GM18517 (cell line): Measurements from ENCODE around the gene RHOG.
"Not testable (repeated sequence)": the region's sequence is repeated elsewhere in the genome, so short reads cannot be mapped to it uniquely, and the experiment has no call there.

Experiments used
- ATAC-seq: cut with Tn5 transposase; IDR thresholded peaks from one replicate; pipeline ENCODE4 v1.9.1; 2021; ENCODE audit warnings: mild to moderate bottlenecking, moderate library complexity; ENCODE audit not compliant: unreplicated experiment

The RHOG gene

GRCh38 chr11:3810951-3811350 is 29.8 kb downstream of the RHOG start:
- ATAC-seq = no peak

- no peak for ATAC-seq
Measured at GRCh38 chr11:3810446-3810845, 30.3 kb downstream of the RHOG start.

- ATAC-seq = no peak
Measured at GRCh38 chr11:3809624-3809928, 31.2 kb downstream of the RHOG start.

GRCh38 chr11:3808861-3809623 is 31.7 kb downstream of the RHOG start:
- no peak for ATAC-seq

GRCh38 chr11:3807909-3808860 is 32.6 kb downstream of the RHOG start, which contains the start of gene PGAP2:
Gene PGAP2 (plus strand): TSS chr11:3808560. CDS start chr11:3811260, 2,700 bp downstream.
- ATAC-seq = no peak

- no peak for ATAC-seq
Measured at GRCh38 chr11:3803726-3804495, 36.8 kb downstream of the RHOG start.

- no peak for ATAC-seq
Measured at GRCh38 chr11:3802011-3802790, 38.6 kb downstream of the RHOG start.

DNA sequence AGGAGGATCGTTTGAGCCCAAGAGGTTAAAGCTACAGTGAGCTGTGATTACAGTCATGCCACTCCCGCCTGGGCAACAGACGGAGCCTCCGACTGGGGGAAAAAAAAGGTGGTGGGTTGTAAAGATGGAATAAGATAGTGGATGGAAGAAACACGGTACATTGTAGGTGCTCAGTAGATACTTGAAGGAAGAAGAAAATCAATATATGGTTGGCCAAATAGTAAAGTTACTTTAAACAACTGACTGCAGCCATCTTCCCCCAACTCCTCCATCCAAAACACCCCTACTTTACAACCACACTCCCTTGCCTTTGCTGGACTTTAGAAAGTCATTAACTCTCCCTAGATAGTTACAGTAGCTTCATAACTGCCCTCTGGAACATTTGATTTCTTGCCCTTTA is 40.9 kb downstream of the RHOG start:
- ATAC-seq = no peak

- no peak for ATAC-seq
Measured at GRCh38 chr11:3799143-3799542, 41.6 kb downstream of the RHOG start.

- ATAC-seq = peak; percentile 90
Measured at GRCh38 chr11:3797329-3798090, 43.2 kb downstream of the RHOG start, which contains the start of gene NUP98. Gene NUP98 (minus strand): TSS chr11:3797554. CDS start chr11:3782117, 15,437 bp downstream.

- no peak for ATAC-seq
Measured at GRCh38 chr11:3796801-3797328, 43.9 kb downstream of the RHOG start.

DNA sequence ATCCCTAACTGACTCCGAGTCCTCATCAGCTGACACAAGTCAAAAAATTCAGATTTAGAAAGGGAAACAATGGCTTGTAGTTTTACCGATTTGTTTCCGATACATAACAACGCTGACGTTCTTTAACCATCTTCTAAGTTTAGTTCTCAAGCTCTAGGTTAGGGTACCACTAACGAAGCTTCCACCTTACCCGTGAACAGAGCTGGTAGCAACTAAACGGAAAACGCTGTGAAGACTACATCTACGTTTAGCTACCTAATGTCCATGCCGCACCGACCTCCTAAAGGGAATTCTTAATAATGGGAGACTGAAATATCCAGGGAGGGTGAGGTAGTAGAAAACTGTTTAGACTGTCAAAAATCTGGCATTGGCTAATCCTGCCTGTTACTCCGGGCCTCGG is 44.4 kb downstream of the RHOG start:
- ATAC-seq = no peak

- no peak for ATAC-seq
Measured at GRCh38 chr11:3796002-3796311, 44.8 kb downstream of the RHOG start.

DNA sequence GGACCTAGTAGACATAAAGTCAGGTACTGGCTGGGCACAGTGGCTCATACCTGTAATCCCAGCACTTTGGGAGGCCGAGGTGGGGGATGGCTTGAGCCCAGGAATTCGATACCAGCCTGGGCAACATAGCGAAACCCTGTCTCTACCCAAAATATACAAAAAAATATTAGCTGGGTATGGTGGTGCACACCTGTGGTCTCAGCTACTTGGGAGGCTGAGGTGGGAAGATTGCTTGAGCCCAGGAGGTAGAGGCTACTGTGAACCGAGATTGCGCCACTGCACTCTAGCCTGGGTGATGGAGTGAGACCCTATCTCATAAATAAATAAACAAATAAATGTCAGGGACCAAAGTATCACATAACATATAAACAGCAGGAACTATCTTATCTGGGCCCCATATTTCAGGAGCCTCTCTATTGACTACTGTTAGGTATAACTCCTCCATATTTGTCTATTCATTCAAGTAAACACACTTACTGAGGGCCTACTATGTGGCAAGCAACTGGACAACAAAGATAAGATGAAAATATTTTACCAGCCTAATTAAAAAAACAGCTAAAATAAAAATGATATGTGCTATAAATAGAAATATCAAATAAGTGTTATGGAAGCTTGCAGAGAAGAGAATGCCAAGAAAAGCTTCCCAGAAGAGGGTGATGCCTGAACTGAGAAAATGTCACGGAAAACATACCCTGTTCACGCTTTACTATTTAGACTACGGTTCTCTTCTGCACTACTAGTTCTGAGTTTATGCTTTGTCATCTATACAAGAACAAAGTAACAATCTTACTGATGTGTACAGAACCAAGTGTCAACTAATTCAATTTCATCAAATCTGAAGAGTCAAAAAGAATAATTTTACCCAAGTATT is 45.4 kb downstream of the RHOG start:
- no peak for ATAC-seq

- not testable (repeated sequence) for ATAC-seq
Measured at GRCh38 chr11:3794387-3794786, 46.4 kb downstream of the RHOG start.

DNA sequence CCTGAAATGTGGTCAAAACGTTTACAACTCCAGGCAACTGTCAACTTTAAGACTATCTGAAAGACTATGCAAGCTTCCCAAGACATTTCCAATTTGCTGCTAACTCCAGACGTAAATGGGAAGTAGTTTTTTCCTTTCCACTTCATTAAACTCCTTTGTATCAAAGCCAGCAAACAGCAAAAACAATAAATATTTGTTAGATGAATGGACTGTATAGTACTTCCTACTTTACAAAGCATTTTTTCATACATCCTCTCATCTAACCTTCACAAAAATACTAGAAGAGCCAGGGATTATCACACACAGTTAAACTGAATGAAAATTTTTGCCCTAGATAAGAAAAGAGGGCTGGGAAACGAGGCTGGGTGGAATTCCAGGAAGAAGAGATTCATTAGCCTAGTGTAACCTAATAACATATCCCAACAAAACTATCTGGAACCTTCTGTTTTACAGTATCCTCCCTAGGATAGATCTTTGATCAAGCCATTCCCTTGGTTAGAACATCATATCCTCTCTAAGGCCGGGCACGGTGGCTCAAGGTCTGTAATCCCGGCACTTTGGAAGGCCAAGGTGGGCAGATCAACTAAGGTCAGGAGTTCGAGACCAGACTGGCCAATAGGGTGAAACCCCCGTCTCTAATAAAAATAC is 53.9 kb downstream of the RHOG start:
- no peak for ATAC-seq

DNA sequence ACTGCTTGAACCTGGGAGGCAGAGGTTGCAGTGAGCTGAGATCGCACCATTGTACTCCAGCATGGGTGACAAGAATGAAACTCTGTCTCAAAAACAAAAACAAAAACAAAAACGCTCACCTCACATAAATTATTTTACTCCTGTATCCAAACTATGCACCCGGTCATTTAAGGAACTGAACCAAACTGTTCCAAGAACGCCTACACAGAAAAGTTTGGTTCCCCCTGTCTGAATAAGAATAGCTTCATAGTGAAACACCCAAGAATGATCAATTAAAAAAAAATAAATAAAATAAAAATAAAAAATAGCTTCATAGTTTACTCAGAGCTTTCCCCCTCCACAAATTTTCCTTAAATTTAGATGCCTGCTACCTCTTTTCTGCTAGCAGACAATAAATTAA is 57.1 kb downstream of the RHOG start:
- no peak for ATAC-seq

GRCh38 chr11:3782963-3783362 is 57.8 kb downstream of the RHOG start:
- no peak for ATAC-seq
